Epidermal melanocyte (primary cell): Measurements from ENCODE around the gene ADAM12.
A peak's percentile ranks its signal among the peaks of the same experiment; 100 is the strongest.

Source experiments
- DNase-seq: peaks from one replicate; pipeline ENCODE4 v3.0.0; 2011; ENCODE audit warnings: low spot score; ENCODE audit not compliant: insufficient read length

ADAM12 gene, protein sequence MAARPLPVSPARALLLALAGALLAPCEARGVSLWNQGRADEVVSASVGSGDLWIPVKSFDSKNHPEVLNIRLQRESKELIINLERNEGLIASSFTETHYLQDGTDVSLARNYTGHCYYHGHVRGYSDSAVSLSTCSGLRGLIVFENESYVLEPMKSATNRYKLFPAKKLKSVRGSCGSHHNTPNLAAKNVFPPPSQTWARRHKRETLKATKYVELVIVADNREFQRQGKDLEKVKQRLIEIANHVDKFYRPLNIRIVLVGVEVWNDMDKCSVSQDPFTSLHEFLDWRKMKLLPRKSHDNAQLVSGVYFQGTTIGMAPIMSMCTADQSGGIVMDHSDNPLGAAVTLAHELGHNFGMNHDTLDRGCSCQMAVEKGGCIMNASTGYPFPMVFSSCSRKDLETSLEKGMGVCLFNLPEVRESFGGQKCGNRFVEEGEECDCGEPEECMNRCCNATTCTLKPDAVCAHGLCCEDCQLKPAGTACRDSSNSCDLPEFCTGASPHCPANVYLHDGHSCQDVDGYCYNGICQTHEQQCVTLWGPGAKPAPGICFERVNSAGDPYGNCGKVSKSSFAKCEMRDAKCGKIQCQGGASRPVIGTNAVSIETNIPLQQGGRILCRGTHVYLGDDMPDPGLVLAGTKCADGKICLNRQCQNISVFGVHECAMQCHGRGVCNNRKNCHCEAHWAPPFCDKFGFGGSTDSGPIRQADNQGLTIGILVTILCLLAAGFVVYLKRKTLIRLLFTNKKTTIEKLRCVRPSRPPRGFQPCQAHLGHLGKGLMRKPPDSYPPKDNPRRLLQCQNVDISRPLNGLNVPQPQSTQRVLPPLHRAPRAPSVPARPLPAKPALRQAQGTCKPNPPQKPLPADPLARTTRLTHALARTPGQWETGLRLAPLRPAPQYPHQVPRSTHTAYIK

GRCh38 chr10:126387931-126388911, at the start of gene ADAM12:
Gene ADAM12, minus strand, starts transcription at chr10:126388477. Its CDS starts 332 bp downstream, at chr10:126388145.
- no peak for DNase-seq

DNA sequence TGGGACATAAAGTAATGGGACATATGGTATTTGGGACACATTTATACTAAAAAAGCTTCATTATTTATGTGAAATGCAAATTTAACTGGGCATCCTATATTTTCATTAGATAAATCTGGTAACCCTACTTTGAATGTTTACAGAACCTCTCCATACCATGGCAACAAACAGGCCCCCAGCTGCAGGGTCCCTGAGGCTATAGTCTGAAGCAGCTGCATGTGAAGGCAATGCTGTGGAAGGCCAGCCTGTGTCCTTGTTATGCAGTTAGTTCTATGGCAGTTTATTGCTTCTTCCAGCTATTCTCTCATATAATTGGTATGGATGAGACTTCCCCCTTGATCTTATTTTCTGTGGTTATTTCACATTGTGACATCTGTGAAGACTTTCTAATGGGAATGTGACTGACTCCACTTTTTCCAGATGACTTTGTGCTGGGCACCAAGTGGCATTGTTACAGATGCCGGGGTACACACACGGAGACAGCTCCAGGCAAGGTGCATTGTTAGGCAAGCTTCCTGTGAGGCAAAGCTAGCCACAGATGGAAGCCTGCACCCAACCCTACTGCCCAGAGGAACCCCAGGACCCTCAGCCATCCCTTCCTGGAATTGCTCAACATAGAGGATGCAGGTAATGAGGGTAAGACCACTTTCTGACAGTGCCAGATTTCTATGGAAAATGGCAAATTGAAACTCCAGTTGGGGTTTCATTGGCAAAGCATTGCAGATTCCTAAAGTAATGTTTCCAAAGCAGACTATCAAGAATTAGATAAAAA, 49.5 kb upstream of the ADAM12 start:
- no peak for DNase-seq

GRCh38 chr10:126434235-126434634, 46.0 kb upstream of the ADAM12 start:
- DNase-seq, result no peak

DNA sequence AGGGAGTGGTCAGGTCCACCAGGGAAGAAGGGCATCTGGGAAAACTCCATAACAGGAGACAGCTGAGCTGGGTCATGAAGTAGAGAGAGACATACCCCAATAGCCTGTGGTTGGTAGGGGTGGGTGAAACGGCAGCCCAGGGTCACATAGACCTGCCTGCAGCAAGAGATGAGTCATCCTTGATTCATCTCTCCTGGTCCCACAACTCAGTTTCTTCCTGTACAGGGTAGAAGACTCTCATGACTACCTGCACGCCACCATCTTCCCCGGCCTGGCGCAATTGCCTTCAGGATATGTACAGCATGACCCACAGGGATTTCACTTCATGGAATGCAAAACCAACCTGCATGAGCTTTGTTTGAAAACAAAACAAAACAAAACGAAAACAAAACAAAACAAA, 45.1 kb upstream of the ADAM12 start:
- no peak for DNase-seq

- no peak for DNase-seq
Observed at GRCh38 chr10:126432507-126432906, 44.2 kb upstream of the ADAM12 start.

- DNase-seq, result no peak
Observed at GRCh38 chr10:126431816-126432215, 43.5 kb upstream of the ADAM12 start.

DNA sequence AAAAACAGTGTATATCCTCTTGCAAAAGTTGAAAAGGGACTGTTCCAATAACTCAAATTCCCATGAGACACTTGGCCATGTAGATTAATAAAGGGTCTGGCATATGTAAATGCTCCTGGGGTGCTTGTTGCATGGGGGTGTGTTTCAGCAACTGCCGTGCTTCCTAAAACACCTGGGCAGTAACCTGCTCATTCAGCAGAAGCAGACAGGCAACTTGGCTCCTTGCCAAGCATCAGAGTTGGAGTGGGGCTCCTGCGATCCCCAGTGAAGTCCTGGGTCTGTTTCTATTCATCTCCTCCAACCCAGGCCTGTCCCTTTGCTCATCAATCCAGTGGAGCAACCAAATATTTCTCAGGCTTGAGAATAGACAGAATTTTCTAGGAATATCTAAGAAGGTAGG, 42.2 kb upstream of the ADAM12 start:
- no peak for DNase-seq

GRCh38 chr10:126429275-126429674, 41.0 kb upstream of the ADAM12 start:
- no peak for DNase-seq

- DNase-seq, result no peak
Observed at GRCh38 chr10:126425489-126426065, 37.3 kb upstream of the ADAM12 start.

DNA sequence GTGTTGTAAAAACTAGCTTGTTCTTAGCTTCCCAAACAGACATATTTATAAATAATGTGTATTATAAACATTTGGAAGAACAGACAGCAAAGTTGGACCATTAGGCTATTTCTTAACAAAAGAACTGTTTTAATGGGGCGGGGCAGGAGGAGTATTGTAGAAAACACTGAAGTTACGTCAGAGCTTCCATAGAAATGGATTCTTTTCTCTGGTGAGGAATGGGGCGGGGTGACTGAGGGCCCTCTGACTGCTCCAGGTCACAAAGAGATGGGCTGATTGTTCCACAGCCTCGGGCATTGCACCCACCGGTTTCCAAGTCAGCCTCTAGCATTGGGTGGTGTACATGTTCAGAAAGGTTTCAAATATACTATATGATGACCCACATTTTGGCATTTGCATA, 36.8 kb upstream of the ADAM12 start:
- no peak for DNase-seq

DNA sequence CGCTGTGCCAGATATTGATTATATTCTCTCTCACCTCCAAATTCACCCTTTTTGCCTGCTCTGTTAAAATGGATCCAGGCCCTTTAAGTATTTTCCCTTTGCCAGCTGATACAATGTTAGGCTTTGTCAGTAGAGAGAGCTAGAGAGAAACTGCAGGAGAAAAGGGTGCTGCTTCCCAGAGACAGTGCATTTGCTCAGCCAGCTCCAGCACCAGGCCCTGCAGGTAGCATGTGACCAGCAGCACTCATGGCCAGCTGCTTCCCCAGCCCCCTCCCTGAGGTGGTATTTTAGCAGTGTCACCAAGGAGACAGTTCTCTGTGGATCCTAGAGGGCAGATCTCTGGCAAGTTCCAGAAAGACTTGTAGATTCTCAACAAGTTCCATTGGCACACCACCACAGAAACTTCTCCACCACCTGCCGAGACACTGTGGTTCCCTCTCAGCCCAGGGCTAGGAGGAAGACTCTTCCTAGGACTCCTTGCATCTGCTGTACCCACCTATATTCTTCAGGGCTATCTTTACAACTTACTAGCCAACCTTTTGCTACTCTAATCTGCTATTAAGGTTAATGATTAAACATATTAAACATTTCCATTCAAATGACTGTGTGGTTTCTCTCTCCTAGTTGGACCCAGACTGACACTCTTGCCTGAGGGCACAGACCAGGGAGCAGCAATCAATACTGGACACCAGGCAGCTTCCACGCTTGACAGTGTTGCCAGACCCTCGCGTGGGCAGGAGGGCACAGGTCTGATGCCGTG, 35.6 kb upstream of the ADAM12 start:
- no peak for DNase-seq

- DNase-seq, result no peak
Observed at GRCh38 chr10:126422567-126422966, 34.3 kb upstream of the ADAM12 start.

DNA sequence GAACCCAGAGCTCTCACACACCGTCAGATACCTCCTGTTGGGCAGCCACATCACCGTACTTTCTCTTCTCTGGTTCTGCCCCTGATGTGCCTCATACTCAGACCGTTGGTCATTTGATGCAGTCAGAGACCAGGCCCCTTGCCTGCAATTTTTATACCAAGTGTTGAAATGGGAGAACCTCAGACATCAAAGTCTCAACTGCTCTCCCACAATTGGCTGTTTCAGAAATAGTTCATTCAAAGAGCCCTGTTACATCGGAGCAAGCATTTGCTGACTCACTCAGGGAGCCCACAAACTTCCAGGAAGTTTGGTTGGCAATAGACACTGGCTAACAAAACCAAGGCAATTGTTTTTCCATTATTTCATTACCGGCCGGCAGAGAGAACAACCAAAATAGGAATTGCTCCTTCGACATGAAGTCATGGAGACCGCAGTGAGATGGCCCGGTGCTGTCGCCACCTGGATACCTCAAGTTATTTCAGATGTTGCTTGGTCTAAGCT, 33.5 kb upstream of the ADAM12 start:
- DNase-seq, result peak; percentile 36

GRCh38 chr10:126420567-126421300, 32.5 kb upstream of the ADAM12 start:
- no peak for DNase-seq

DNA sequence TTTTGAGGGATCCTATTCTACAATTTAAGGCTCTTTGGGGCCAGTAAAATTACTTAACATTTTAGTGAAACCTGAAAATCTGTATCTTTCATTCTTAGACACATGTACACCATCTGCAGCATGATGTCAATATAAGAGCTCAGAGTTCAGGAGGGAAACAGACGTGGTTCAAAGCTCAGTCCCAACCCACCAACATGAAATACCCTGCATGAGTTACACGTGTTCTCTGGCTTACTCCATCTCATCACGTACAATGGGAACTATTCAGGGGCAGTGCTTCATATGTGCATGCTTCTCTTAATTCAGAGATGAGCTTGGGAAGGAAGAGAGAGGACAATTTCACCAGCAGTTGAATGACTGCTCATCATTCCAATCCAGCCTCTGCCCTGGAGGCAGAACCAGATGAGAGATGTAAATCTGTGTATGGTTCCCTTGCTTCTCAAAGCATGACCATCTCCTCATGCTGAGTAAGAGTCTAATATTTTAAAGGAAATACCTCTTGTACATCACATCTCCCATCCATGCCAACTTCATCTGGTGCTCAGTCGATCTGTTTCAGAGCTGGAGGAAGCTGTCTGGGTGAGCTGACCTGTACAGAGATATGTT, 29.0 kb upstream of the ADAM12 start:
- no peak for DNase-seq

DNA sequence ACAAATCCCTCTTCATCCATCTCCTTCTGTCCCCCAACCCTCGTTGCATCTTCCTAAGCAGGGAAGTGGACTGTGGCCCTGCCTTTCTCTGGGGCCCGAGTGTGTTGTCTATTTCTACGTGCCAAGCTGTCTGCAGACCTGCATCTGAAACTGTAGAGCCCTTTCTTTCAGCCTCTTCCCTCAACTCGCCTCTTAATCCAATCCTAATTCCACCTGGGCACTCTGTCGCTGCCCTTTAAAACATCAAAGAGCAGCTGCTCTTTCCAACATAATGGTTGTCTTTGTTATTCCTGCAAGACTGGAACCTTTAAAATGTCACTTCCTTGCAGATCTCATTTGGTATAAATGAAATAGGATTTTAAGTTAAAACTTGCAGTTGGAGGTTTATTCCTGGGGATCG, 21.5 kb upstream of the ADAM12 start:
- DNase-seq, result no peak

DNA sequence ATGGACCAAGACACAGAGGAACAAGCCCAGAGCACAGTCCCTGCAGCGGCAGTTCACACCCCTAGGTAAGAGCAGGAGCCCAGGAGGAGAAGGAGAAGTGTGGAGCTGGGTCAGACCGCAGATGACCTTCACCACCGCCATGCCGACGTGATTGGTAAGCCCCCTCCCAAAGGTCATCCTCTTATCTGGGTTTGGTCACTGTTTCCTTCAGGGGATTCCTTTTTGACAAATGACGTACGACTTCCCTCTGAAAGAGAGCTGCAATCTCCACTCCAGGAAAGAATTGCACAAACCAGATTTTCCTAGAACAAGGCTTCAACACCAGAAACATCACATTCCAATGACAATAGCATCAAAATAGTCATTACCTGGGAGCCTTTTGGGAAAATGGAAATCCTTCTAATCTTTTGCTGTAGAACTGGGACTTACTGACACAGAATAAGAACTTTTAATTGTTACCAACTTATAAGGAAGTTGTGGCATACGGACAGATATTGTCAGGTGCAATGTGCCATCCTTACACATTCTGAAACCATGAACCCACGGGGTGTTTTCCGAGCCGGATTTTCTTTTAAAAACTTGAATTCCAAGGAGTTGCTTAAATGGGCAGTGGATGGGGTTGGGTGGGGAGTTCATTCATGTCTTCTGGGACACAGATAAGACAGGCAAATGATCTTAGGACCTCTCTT, 20.8 kb upstream of the ADAM12 start:
- DNase-seq, result no peak
